Bronchial epithelial cell (primary cell): ENCODE results near the gene RHBDF2. TPM values are rescaled to one million over a fixed set of nuclear protein-coding genes. Genes with fewer than 3 reads are reported as not detected.

Experiments
- DNase-seq: peaks from one replicate; pipeline ENCODE4 v3.0.0-alpha.2; 2010; ENCODE audit warnings: low read depth
- FAIRE-seq: peaks from 2 replicates; lab custom pipeline; 2011; peaks lifted over from hg19 to GRCh38; lab: Jason Lieb, UNC
- H3K27me3 ChIP-seq: 2 replicates; pipeline ENCODE4 v1.5.1; 2011; ENCODE audit warnings: low read length; ENCODE audit not compliant: control insufficient read depth, insufficient read depth
- H3K36me3 ChIP-seq: 2 replicates; pipeline ENCODE4 v1.5.1; 2011; ENCODE audit warnings: low read length; ENCODE audit not compliant: control insufficient read depth, insufficient read depth
- H3K4me3 ChIP-seq: 2 replicates; pipeline ENCODE4 v1.5.1; 2011; ENCODE audit warnings: mild to moderate bottlenecking, low read depth, low read length, control low read depth
- total RNA-seq: library from RNA; depleted of rRNA; stranded (reverse); fragments of >200 nt; gene quantifications from 2 replicates; pipeline ENCODE4 v1.2.1, GENCODE V29; 2014
- TF ChIP-seq, protein P1 (sequence below): IDR thresholded peaks from 2 replicates; pipeline ENCODE4 v1.5.1; 2011; ENCODE audit warnings: mild to moderate bottlenecking, moderate library complexity, low read length, control low read depth, inconsistent platforms; ENCODE audit not compliant: insufficient read depth, severe bottlenecking

RHBDF2 gene
- total RNA-seq, 1 donor from 2014 or later, result 10.8 TPM

DNA sequence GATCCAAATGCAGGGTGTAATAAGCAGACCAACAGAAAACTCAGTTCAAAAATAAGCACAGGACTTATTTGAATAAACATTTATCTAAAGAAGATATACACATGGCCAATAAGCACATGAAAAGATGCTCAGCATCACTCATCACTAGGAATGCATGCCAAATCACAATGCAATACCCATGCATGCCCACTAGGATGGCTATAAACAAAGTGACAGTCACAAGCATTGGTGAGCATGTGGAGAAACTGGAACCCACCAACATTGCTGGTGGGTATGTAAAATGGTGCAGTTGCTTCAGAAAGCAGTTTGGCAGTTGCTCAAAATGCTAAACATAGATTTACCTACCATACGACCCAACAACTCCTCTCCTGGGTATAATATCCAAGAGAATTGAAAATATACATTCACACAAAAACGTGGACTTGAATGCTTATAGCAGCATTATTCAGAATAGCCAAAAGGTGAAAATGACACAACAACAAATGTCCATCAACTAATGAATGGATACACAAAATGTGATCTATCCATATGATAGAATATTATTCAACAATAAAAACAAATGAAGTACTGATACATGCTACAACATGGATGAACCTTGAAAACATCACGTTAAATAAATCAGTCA lies 68.4 kb downstream of the RHBDF2 start:
- FAIRE-seq (no peak), DNase-seq (peak; percentile 40)
- Histone ChIP-seq H3K27me3 (no peaks in the 10 kb centered on the region), H3K36me3 (no peaks in the 10 kb centered on the region), H3K4me3 (no peak overlapping the region)
- TF ChIP-seq, protein P1, sequence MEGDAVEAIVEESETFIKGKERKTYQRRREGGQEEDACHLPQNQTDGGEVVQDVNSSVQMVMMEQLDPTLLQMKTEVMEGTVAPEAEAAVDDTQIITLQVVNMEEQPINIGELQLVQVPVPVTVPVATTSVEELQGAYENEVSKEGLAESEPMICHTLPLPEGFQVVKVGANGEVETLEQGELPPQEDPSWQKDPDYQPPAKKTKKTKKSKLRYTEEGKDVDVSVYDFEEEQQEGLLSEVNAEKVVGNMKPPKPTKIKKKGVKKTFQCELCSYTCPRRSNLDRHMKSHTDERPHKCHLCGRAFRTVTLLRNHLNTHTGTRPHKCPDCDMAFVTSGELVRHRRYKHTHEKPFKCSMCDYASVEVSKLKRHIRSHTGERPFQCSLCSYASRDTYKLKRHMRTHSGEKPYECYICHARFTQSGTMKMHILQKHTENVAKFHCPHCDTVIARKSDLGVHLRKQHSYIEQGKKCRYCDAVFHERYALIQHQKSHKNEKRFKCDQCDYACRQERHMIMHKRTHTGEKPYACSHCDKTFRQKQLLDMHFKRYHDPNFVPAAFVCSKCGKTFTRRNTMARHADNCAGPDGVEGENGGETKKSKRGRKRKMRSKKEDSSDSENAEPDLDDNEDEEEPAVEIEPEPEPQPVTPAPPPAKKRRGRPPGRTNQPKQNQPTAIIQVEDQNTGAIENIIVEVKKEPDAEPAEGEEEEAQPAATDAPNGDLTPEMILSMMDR, result peak; percentile 51

DNA sequence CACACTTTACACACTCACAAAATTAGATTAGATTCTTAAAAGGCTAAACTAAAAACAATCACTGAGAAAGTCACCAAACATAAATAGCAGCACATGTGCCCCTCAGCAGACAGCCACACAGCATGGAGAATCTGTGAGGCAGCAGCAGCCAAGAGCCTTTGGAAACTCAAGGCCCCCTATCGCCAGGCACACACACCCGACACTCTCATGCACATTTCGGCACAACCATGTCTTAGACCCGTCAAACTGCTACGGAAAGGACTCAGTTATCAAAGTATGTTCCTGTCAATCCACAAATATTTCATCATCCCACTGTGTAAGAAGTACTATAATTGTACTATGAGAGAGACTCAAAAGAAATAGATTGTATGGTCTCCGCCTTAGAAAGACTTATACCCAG lies 69.2 kb downstream of the RHBDF2 start:
- DNase-seq (no peak), FAIRE-seq (no peak)
- Histone ChIP-seq H3K4me3 (no peak overlapping the region), H3K36me3 (no peaks in the 10 kb centered on the region), H3K27me3 (no peaks in the 10 kb centered on the region)
- TF ChIP-seq, protein P1, result no peak

DNA sequence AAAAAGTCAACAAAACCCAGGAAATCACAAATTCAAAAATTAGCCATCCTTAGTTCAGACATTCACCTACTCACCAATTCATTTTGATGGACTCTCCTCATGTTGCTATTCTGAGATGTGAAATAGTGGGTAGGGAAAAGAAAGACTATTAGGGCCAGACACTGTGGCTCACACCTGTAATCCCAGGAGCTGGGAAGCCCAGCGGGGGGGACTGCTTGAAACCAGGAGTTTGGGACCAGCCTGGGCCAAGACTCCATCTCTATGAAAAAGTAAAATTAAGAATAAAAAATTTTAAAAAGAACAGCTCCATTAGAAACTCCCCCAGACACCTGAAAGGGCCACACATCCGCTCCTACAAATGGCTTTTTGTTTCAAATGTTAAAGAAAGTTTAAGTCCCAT lies 69.7 kb downstream of the RHBDF2 start:
- H3K27me3 ChIP-seq, result no peaks in the 10 kb centered on the region
- no peak overlapping the region for H3K4me3 ChIP-seq
- TF ChIP-seq, protein P1, result no peak
- no peaks in the 10 kb centered on the region for H3K36me3 ChIP-seq
- DNase-seq (no peak), FAIRE-seq (no peak)

DNA sequence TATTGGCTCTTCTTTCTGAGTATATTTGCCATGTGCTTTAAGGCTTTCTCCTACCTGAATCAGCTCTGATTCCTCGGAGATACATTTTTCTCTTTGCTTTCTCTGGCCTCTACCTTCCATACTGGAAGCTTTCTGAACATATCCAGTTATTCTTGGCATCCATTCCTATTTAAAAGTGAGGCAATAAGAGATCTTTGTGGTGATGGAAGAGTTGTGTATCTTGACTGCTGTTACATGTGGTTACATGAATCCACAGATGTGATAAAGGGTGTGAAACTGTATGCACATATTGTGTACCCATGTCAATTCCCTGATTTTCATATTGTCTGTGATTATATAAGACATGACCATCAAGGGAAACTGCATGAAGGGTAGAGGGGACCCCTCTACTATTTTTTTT lies 72.7 kb downstream of the RHBDF2 start:
- TF ChIP-seq, protein P1, result no peak
- FAIRE-seq (no peak), DNase-seq (no peak)
- Histone ChIP-seq H3K36me3 (no peaks in the 10 kb centered on the region), H3K27me3 (no peaks in the 10 kb centered on the region), H3K4me3 (no peak overlapping the region)

DNA sequence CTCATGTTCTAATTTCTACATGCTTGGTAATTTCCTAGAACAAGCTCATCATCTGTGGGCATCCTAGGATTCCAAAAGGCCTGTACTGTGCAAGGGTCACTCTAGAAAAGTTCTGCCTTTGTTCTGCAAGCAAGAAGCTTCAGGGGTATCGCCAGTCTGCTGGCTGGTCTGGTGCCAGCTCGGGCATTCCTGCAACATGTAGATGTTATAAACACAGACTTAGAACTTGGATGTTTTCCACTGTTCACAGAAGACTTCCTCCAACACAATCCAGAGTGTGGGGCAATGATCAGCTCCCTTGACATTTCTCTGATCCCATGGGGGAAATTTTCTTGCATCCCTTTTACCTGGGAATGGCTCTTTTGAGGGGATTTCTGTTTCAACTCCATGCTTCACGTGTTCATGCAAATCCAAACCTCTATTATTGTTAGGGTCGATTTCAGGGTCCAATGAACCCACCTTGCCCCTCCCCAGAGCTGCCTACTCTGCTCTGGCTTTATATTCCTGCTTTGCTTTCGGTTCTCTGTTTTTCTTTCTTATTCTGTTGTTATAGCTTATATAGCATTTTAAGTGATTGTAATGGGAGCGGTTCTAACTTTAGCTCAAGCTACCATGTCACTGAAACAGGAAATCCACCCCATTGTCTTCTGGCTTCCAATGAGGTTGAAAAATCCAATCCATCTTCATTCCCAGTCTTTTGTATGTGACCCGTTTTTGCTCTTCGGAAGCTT lies 73.6 kb downstream of the RHBDF2 start:
- TF ChIP-seq, protein P1, result no peak

More for the DNA sequence above, 73.6 kb downstream of the RHBDF2 start:
- no peak for DNase-seq
- Histone ChIP-seq H3K27me3 (no peaks in the 10 kb centered on the region), H3K4me3 (no peak overlapping the region), H3K36me3 (peaks cover 2% of the 10 kb centered on the region)
- no peak for FAIRE-seq
